Cerebellar nuclear complex (tissue), 1 donor: ENCODE measurements around the gene LPIN1.
"Not testable (repeated sequence)": the region's sequence is repeated elsewhere in the genome, so short reads cannot be mapped to it uniquely, and the experiment has no call there.

ENCODE experiments used
- DNase-seq, 2 experiments: peaks; one replicate each; lab custom pipeline; 2025; lab: John Stamatoyannopoulos, UW

The LPIN1 gene

DNA sequence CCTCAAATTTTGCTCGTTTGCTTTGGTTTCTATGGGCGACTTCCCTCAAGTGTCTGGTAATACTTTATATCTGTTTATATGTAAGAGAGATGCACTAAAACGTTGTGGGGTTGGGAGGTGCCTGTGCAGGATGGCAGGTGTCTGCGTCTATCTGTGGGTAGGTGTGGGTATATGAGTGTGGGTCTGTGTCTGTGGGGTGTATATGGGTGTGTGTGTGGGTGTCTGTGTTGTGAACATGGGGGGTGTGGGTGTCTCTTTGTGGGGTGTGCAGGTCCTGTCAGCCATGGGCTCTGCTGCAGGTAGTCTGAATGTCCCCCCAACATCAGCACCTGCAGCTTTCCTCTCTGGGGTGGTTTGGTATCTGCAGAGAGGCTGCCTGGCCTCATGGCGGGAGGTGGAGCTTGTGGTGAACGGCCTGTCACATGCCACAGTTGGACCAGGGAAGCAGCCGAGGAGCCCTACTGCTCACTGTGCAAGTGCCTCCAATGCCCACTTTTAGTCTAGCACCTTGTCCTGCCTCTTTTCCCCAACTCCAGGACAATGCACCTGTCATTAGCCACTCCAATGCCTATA is 90.3 kb downstream of the LPIN1 start:
- DNase-seq: no peak

DNA sequence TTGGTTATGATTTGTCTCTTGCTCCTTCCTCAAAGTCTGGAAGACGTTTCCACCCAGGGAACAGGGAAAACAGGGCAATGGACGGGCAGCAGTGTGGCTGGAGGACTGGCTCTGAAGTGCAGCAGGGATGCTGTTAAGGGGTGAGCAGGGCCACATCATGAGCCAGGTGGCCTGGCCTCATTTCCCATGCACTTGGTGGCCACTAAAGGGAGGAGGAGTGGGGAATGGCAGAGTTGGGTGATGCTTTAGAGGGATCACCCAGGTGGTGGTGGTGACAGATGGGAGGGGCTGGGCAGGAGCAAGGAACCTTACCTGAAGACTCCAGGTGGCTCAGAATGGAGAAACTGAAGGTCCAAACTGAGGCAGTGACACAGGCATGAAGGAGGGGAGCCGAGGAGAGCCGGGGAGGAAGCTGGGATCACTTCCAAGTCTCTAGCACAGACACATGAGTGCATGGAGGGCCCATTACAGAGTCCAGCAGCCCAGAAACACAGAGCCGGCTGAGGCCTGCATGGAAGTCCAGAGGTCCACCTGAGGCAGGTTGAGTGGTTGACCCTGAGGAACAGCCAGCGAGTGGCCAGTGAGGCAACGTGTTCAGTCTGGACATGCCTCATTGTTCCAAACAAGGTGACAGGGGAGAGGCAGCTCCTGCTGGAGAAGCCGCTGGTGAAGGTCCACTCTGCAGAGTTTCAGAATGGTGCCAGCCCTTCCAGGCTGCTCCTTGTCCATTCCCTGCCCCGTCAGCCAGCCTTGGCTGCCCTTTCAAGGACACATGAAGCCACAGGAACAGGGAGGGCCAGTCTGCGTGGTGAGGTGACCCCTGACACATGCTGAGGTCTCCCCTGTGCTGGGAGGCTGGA is 91.7 kb downstream of the LPIN1 start:
- DNase-seq: no peak

DNA sequence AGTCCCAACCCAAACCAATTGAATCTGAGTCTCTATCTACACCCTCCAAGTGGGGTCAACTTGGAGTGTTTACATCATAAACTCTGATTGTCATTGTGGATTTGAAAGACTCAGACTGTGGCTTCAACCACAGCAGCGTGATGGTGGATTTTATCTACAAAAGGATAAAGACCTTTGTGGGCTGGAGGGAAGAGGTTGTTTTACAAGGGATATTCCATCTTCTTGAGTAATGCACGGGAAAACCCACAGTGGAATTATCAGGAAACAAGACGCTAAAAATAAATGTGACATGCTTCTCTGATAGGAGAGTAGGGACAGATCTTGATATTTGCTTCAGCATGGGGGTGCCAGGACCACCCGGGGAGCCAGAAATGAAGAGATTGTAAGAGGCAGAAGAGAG is 93.5 kb downstream of the LPIN1 start:
- DNase-seq: no peak

DNA sequence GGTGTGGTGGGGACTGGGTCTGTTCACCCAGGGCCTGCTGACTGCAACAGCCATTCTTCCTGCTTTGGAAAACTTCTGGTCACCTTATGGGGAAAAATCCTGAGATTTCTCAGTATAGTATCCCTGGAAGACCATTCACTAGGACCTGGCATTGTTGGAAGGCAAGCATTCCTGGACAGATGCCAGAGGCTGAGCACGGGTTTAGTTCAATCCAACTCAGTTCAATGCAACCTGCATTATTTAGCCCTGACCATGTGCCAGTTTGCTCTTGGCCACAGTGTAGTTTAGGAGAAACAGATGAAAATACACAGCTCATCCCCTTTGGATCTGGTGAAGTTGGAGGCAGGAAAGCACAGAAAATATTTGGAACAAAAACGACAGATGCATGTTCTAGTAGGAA is 95.9 kb downstream of the LPIN1 start:
- DNase-seq: no peak

DNA sequence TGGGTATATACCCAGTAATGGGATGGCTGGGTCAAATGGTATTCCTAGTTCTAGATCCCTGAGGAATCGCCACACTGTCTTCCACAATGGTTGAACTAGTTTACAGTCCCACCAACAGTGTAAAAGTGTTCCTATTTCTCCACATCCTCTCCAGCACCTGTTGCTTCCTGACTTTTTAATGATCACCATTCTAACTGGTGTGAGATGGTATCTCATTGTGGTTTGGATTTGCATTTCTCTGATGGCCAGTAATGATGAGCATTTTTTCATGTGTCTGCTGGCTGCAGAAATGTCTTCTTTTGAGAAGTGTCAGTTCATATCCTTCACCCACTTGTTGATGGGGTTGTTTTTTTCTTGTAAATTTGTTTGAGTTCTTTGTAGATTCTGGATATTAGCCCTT is 98.4 kb downstream of the LPIN1 start:
- DNase-seq: not testable (repeated sequence)

DNA sequence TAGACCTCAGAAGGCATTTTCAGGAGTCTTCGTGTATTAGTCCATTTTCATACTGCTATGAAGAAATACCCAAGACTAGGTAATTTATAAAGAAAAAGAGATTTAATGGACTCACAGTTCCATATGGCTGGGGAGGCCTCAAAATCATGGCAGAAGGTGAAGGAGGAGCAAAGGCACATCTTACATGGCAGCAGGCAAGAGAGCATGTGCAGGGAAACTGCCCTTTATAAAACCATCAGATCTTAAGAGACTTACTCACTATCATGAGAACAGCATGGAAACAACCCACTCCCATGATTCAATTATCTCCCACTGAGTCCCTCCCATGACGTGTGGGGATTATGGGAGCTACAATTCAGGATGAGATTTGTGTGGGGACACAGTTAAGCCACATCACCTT is 101.5 kb downstream of the LPIN1 start:
- DNase-seq: not testable (repeated sequence)

DNA sequence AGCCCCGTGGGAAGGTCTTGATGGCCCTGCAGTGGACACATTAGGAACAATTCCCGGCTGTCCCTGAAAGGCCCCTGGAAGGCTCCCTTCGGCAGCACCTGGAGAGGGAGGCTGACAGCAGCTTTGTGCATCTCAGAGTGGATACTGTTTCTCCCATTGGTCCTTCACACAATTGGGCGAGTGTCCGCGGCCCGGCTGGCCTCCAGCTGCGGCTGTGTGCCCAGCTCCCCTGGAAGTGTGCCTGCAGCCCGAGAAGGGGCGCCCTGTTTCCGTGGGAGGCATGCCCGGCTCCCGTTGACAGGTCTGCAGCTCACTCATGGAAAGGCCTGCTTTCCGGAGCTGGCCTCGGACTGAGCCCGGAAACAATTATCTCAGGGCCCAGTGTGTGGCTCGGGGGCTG is 103.7 kb downstream of the LPIN1 start:
- DNase-seq: no peak

DNA sequence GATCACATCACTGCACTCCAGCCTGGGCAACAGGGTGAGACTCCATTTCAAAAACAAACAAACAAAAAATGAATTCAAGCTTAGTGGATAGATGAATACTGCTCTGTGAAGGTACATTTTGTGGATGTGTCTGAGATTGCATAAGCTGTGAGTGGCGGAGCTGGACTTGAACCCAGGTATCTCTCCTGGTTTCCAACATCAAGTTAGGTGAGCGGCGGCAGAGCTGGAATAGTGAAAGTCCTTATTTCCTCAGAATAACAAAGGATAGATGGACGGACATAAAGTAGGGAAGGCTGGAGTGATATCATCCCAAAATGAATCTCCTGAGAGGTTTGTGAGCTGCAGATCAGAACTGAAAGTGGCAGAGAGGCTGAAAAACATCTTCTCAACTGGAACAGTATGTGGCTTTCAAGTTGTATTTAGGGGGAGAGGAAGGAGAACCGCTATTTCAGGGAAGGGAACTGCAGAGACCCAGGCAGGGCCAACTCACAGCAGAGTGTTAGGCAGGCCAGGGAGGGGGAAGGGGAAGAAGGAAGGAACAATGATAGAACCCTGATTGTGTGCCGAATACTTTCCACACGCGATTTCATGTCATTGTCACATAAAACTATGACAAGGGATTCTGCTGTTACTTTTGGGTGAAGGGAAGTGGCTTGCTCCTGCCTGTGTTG is 106.2 kb downstream of the LPIN1 start:
- DNase-seq: no peak

DNA sequence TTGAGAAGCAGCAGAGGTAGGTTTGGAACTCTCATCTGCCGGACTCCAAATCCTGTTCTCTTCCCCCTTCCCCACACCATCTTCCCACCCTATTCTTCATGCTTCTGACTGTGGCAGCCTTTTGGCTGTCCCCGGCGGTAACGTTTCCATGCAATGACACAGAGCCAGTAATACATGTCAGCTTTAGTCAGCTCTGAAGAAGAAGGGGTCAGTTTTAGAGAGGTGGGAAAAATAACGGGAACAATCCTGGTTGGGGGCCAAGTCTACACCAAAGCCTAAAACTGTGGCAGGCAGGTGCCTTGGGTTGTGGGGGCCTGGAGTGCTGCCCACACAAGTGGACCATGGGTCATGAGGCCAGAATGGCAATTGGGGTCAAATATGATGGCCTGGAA is 106.8 kb downstream of the LPIN1 start:
- no peak for DNase-seq

DNA sequence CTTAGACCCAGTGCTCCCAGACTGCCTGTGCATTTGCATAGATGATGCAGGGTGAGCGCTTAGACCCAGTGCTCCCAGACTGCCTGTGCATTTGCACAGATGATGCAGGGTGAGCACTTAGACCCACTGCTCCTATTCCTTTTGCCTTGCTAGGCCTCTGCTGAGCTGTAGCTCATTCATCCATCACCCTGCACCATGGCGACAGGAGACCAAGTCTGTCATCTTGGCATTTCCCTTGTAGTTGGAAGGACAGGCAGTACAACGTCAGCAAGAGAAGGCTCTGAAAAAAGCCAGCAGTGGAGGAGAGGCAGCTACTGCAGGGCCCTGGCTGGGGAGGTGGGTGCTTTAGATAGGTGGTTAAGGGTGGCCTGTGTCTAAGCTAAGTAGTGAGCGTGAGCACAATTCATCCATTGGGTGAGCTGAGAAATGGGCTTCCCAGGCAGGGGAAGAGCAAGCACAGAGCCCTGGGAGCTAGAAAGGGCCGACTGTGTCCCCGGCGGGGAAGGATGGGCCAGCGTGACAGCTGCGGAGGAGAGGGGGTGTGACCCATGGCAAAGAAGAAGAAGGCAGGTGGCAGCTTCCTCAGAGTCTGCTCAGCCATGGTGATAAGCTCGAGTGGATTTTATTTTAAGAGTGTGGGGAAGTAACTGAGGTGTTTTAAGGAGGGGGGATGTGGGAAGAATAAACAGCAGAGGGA is 108.8 kb downstream of the LPIN1 start:
- DNase-seq: no peak

DNA sequence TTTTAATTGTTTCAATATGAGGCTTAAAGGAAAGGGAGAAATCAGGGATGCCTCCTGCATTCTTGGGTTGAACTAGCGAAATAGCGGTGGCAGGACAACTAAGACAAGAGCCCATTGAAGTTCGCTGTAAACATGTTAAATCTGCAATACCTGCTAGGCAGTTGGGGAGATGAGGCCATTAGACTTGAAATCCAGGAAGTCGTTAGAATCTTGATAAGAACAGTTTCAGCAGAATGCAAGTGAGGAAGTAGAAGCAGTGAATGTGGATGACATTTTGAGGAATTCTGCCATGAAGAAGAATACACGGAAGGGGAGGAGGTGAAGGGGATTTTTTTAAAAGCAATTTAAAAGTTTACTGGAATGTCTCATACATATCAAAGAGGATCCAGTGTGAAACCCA is 109.7 kb downstream of the LPIN1 start:
- no peak for DNase-seq

DNA sequence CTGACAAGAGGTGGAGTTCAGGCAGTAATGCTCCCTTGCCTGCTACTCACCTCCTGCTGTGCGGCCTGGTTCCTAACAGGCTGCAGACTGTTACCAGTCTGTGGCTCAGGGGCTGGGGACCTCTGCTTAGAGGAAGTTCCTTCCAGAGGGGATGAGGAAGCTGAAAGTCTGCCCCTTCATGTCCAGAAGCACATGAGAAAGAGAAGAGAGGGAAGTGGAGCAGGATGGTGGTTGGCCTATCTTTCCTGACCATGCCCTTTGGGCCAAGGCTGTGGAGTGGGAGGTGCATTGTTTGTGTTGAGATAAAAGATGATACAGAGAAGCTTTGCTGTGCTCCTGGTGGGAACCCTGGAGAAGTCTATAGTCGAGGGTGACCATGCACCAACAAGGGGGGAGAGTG is 112.5 kb downstream of the LPIN1 start:
- DNase-seq: no peak

DNA sequence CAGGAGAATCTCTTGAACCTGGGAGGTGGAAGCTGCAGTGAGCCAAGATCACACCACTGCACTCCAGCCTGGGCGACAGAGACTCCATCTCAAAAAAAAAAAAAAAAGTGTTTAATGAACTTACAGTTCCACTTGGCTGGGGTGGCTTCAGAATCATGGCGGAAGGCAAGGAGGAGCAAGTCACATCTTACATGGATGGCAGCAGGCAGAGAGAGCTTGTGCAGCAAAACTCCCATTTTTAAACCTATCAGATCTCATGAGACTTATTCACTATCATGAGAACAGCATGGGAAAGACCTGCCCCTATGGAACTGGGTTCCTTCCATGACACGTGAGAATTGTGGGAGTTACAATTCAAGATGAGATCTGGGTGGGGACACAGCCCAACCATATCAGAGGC is 113.5 kb downstream of the LPIN1 start:
- DNase-seq: not testable (repeated sequence)

DNA sequence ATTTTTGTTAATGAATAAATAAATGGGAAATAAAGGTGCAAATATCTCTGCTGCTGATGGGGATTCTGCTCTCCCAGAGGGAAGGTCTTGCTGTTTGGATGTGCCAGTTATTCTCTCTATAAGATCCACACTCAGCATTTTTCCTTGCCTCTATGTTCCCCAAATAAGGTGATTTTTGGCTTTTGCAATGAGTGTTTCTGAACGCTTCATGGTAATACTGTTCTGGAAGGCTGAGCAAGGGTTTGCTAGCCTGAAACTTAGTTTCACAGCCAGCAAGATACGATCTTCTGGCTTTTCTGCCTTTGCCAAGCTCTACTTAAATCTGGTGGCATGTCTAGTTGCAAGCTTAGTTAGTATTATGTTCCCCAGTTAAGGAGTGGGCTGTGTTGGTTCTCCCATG is 114.6 kb downstream of the LPIN1 start:
- DNase-seq: no peak

DNA sequence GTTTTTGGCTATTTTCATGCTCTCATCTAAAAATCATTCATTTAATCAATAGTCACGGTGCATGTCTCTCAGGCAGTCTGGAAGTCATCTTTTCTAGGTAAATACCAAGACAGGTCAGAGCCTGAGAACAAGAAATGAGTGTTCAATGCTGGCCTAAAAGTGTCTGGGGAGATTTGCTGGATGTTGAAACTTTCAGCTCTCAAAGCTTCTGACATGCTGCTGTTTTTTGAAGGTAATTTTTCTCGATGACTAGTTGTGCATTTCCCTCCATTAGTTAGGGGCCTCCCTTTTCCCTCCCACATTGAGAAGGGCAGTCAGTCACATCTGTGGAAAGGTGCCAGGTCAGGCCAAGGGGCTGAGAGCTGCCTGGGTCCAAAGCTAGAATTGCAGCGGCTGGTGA is 115.6 kb downstream of the LPIN1 start:
- no peak for DNase-seq

DNA sequence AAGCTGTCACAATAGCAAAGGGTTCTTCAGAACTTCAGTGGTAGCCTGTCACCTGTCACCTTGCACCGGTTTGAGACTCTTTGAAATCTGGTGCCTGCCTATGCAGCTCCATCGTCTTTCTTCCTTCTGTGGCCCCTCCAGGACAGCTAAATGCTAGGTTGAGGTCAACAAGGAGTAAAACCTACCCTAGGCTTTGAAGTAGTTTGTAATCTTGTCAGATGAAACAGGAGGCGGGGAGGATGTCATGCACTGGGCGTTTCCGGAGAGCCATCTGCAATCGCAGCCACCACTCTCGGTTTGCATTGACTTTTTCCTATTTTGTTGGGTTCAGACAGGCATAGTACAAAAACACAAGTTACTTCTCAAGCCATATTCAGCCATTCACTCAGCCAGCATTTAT is 116.7 kb downstream of the LPIN1 start:
- DNase-seq: no peak

DNA sequence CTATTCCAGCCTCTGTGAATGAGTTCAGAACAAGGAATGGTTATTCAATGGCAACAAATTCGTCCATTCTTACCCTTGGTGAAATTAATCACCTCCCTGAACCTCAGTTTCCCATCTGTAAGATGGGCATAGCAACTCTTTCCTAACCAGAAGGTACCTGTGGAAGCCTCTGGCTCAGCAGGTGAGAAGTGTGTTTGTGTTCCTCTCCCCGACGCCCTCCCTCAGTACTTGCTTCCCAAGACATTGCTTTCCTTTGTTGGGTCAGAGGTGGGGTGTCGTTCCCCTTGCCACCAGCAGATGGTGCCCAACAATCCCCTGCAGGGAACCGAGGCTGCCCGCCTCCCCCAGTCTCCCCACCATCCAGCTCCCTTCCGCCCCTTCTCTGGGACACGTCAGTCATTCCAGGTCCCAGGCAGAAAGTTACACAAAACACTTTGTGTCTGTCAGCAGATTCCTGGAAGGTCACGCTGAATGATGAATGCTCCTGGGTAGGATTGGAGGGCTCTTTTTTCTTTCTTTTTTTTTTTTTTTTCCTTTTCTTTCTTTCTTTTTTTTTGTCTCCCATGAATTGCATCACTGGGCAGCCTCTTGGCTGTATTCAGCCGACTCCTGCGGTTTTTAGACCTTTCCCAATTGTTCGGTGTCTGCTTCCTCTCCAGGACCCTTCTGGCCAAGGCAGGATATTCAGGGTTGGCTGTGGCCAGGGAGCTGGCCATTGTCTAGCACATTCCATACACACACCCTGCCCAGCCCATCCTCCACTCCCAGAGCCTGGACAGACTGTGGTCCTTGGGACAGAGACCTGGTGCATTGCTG is 117.3 kb downstream of the LPIN1 start:
- no peak for DNase-seq

DNA sequence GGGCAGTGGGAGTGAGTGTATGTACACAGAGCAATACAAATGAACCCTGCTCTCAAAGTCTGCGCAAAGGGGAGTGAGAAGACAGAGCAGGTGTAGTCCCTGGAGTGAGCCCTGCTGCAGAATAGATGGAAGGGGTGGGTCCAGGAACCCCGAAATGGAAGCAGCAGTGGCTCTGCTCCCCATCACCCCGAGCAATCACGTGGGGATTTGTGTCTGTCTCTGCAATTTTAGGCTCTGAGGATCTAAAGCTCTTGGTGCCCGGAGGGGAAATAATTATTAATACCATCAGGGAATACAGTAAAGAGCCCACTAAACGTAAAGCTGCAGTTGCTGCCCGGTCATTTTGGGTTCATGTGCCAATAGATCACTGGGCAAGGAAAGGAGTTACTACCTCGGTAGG is 118.3 kb downstream of the LPIN1 start:
- DNase-seq: no peak

DNA sequence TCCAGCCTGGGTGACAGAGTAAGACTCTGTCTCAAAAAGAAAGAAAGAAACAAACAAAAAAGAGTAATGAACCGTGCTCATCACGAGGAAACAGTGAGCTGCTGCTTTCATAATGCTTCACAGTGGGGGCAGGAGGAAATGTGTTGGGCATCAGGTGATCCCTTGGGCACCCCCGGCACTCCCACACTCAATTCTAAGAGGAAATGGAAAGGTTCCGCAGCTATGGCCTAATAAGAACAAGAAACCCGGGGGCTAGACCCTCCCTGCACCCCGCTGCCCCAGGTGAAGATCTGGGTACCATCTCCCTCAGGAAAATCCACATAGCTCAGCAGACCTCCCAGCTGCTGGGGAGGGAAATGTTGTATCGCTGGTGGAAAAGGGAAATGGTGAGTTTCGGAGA is 118.9 kb downstream of the LPIN1 start:
- DNase-seq: no peak

DNA sequence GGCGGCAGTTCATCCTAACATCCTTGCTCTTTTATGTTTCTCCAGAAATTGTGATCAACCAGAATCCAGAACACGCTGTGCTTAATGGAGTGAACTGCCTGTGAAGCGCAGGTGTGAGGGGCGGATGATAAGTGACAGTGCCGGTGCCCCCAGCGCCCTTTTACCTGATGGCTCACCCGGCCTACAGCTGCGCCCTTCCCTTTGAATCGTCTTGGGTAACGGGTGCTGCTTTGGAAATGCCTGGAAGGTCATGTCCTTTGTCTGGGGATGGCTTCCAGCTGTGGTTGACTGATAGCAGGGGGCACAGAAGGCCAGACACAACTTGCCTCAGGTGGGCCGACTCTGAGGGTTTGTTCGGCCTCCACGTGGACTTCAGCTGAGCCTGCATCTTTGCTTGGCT is 119.4 kb downstream of the LPIN1 start:
- no peak for DNase-seq

DNA sequence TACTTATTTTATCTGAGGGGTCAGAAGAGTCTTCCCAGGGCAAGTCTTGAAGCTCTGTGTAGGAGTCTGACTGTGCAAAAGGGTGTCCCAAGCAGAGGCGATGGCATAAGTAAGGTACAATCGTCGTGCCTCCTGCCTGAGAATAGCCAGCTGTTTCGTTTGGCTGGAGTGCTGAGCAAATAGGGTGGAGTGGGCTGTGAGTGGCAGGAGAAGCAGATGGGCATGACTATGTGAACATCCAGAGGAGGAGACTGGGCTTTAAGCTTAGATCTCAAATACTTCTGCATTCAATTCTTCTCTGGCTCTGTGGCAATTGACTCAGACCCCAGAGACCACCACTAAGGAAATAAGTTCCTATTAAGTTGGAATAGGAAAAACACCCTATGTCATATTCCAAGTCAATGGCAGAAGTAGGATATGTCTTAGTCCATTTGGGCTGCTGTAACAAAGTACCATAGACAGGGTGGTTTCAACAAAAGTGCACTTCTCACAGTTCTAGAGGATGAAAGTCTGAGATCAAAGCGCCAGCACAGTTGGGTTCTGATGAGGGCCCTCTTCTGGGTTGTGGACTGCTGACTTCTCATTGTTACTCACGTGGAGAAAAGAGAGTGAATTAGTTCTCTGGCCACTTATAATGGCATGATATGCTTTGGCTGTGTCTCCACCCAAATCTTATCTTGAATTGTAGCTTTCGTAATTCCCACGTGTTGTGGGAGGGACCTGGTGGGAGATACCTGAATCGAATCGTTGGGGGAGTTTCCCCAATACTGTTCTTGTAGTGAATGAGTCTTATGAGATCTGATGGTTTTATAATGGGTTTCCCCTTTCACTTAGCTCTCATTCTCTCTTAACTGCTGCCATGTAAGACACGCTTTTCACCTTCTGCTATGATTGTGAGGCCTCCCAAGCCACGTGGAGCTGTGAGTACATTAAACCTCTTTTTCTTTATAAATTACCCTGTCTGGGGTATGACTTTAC is 120.2 kb downstream of the LPIN1 start:
- no peak for DNase-seq
